ENCODE data around the gene SCUBE1. TPM values are rescaled to one million over a fixed set of nuclear protein-coding genes. Genes with fewer than 3 reads are reported as not detected.

The SCUBE1 gene
- total and polyA plus RNA-seq, 2 of the 8 experiments (the other 6 are each of a cell fraction or from before 2014, with no cell fraction given) = 2.3 to 4.9 TPM

DNA sequence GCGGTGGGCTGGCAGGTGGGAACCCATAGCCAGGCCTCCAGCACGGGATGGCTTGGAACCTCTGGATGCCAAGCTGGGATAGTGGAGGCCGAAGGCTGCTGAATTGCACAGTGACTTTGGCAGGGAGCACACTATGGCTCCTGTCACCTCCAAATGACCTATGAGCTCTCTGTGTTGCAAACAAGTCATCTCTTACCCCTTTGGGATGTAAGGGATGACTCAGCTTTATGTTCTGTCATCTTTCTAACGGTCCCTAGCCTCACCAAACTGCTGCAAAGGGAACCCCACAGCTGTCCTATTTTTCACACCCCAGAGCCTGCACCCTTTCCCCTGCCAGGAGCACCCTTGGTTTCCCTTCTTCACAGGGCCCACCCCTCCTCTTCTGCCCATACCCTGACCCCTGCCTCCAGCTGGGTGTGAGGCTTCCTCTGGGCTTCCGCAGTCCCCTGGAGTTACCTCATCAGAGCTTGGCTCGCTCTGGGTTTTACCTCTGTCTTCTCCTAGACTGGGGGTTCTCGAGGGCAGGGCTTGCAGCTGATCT is 2.7 kb upstream of the SCUBE1 start:
- H3K14ac ChIP-seq (ENCODE audit: insufficient read length) = no peak overlapping the region
- no peak overlapping the region for H3K4me3 ChIP-seq (ENCODE audit: extremely low read depth in 1 of 4, insufficient read depth in 2 of 4, low read depth in 3 of 4, low read length in 4 of 4)
- H3K4ac ChIP-seq (replicated peaks; ENCODE audit: insufficient read length, low read depth, low read length) = no peak overlapping the region
- POLR2A ChIA-PET (ENCODE audit: partially characterized antibody) = interaction anchor here (1.0 to 3.0 kb wide), 4 partner anchors 24 to 181 kb away, joined by 3 to 14 read pairs (median 4); no protein-coding TSS in a partner anchor
- H3K9me3 ChIP-seq (ENCODE audit: insufficient read depth in 2 of 2, low read depth in 1 of 2, low read length in 1 of 2) = no peaks in the 10 kb centered on the region
- H3K36me3 ChIP-seq (ENCODE audit: control insufficient read depth in 2 of 4, insufficient read depth in 4 of 4, low read length in 3 of 4) = no peaks in the 10 kb centered on the region
- FAIRE-seq (no peak), DNase-seq (ENCODE audit: low read depth in 1 of 2, low spot score in 2 of 2) (no peak)
- CTCF ChIA-PET (ENCODE audit: partially characterized antibody) = interaction anchor here (0.6 to 14.2 kb wide), 46 partner anchors 10 to 1246 kb away, joined by 3 to 335 read pairs (median 6); no protein-coding TSS in a partner anchor
- H3K79me1 ChIP-seq (ENCODE audit: low read depth, low read length) = no peaks in the 10 kb centered on the region
- H4K91ac ChIP-seq (replicated peaks; ENCODE audit: insufficient read length, low read length) = no peak overlapping the region
- H2BK5ac ChIP-seq (ENCODE audit: low read depth, low read length) = no peak overlapping the region
- no peak overlapping the region for H3K27ac ChIP-seq (ENCODE audit: low read depth, low read length)
- H3K79me2 ChIP-seq (ENCODE audit: control insufficient read depth in 1 of 2, insufficient read depth in 2 of 2, low read length in 2 of 2) = no peaks in the 10 kb centered on the region
- no peak overlapping the region for H3K56ac ChIP-seq (replicated peaks; ENCODE audit: insufficient read length, low read depth, low read length)
- H2AK5ac ChIP-seq (ENCODE audit: low read depth, low read length) = no peak overlapping the region
- no peak for TF ChIP-seq BRCA1 (IDR thresholded peaks at IDR 0.05; ENCODE audit: low read depth, low read length)
- TF ChIP-seq KDM1A (IDR thresholded peaks at IDR 0.05; ENCODE audit: borderline replicate concordance, low read length) = no peak
- no peak for TF ChIP-seq CREB1 (IDR thresholded peaks at IDR 0.05)
- TF ChIP-seq RBBP5 (IDR thresholded peaks at IDR 0.05; ENCODE audit: borderline replicate concordance, low read depth, low read length) = no peak
- no peak for TF ChIP-seq ASH2L (IDR thresholded peaks at IDR 0.05; ENCODE audit: low read length)
- TF ChIP-seq RNF2 (IDR thresholded peaks at IDR 0.05; ENCODE audit: borderline replicate concordance, low read depth, low read length, missing control alignments, poor library complexity, severe bottlenecking) = no peak
- no peak for TF ChIP-seq NRF1 (IDR thresholded peaks at IDR 0.05; ENCODE audit: low read depth, low read length)
- TF ChIP-seq TBP (IDR thresholded peaks at IDR 0.05; ENCODE audit: low read depth, low read length) = no peak
- TF ChIP-seq EGR1 (IDR thresholded peaks at IDR 0.05; ENCODE audit: borderline replicate concordance, low read depth, low read length) = no peak
- no peak for TF ChIP-seq ZNF274 (IDR thresholded peaks at IDR 0.05; ENCODE audit: borderline replicate concordance, extremely low read depth, low read length)
- TF ChIP-seq JUND (IDR thresholded peaks at IDR 0.05; ENCODE audit: low read length) = no peak
- TF ChIP-seq CHD2 (IDR thresholded peaks at IDR 0.05; ENCODE audit: low read length) = no peak
- H2BK12ac ChIP-seq (ENCODE audit: low read depth, low read length) = no peak overlapping the region
- no peak overlapping the region for H4K5ac ChIP-seq (ENCODE audit: insufficient read length, low read depth, low read length)
- peaks cover 0 to 2% (median under 1%) of the 10 kb centered on the region in 4 experiments; a peak in 2 of 7 replicates for H3K4me1 ChIP-seq (replicated peaks in 1 of 4; ENCODE audit: control insufficient read depth in 3 of 4, insufficient read depth in 4 of 4, low read length in 3 of 4)
- H3K27me3 ChIP-seq (replicated peaks in 1 of 4; ENCODE audit: control insufficient read depth in 3 of 4, extremely low read depth in 1 of 4, insufficient read depth in 3 of 4, low read length in 3 of 4) = peaks cover 22 to 44% (median 40%) of the 10 kb centered on the region in 4 experiments
- no peak overlapping the region for H3K9ac ChIP-seq (replicated peaks in 1 of 4; ENCODE audit: extremely low read depth in 1 of 4, low read depth in 3 of 4, low read length in 3 of 4)
- no peak overlapping the region for H3K23ac ChIP-seq (ENCODE audit: insufficient read length)
- no peak overlapping the region for H2BK120ac ChIP-seq (replicated peaks; ENCODE audit: low read depth, low read length)
- no peak overlapping the region for H3K18ac ChIP-seq (ENCODE audit: extremely low read depth, low read length)
- WGBS, 2 experiments (ENCODE audit: extremely low coverage in 1 of 2, insufficient coverage in 1 of 2, insufficient read length in 1 of 2, insufficient replicate concordance in 2 of 2, low coverage in 1 of 2, low lambda C conversion rate in 2 of 2, missing lambda C conversion rate in 1 of 2) = 81% methylated on average over 7 of the region's 7 CpGs; no CpG with 5 or more reads in 1 of the 2 experiments
- peaks cover 0 to 4% of the 10 kb centered on the region in 2 experiments for H4K20me1 ChIP-seq (replicated peaks in 1 of 2; ENCODE audit: control insufficient read depth in 1 of 2, insufficient read depth in 2 of 2, low read length in 2 of 2)
- 0 out of 2 replicates have a peak overlapping the region, but pooled peaks have one; percentile 74 for H2BK15ac ChIP-seq (ENCODE audit: low read length)
- H3K4me2 ChIP-seq (ENCODE audit: insufficient read depth in 1 of 2, low read depth in 2 of 2, low read length in 2 of 2) = no peak overlapping the region
- H3K23me2 ChIP-seq (ENCODE audit: low read depth, low read length) = peaks cover 9% of the 10 kb centered on the region; the same call in 1 of the 2 replicates
- H2BK20ac ChIP-seq (ENCODE audit: low read length) = no peak overlapping the region
- H2AFZ ChIP-seq (ENCODE audit: low read length) = no peak overlapping the region
- H4K8ac ChIP-seq (ENCODE audit: extremely low read depth, insufficient read depth, low read length) = no peak overlapping the region
